Liver (tissue), 3 donors: ENCODE results near the gene AKAP13.

ENCODE experiments used
- CTCF ChIP-seq: fragments of 150-350 bp; IDR thresholded peaks from 2 replicates; pipeline ENCODE4 v1.5.1; 2017; ENCODE audit warnings: improper control_type of control experiment, low read depth, low read length; ENCODE audit not compliant: missing input control
- EGR1 ChIP-seq, 2 donors: IDR thresholded peaks; 2 replicates each; pipeline ENCODE4 v1.6.1; 2016 to 2018; ENCODE audit warnings: antibody characterized with exemption in 2 of 2, low read depth in 2 of 2
- GABPA ChIP-seq, 2 donors: IDR thresholded peaks in 1 of 2; conservative IDR thresholded peaks in 1 of 2; 2 replicates each; pipeline ENCODE4 v1.6.1; 2016; ENCODE audit warnings: antibody characterized with exemption in 2 of 2, mild to moderate bottlenecking in 1 of 2, moderate library complexity in 1 of 2
- MAX ChIP-seq: IDR thresholded peaks from 2 replicates; pipeline ENCODE4 v1.6.1; 2016; ENCODE audit warnings: antibody characterized with exemption
- RAD21 ChIP-seq, 2 donors: IDR thresholded peaks; 2 replicates each; pipeline ENCODE4 v1.6.1; 2016; ENCODE audit warnings: antibody characterized with exemption in 2 of 2, mild to moderate bottlenecking in 2 of 2
- REST ChIP-seq: IDR thresholded peaks from 2 replicates; pipeline ENCODE4 v1.6.1; 2016; ENCODE audit warnings: antibody characterized with exemption, mild to moderate bottlenecking
- TAF1 ChIP-seq: conservative IDR thresholded peaks from 2 replicates; pipeline ENCODE4 v1.6.1; 2016; ENCODE audit warnings: antibody characterized with exemption, mild to moderate bottlenecking
- ZBTB33 ChIP-seq: IDR thresholded peaks from 2 replicates; pipeline ENCODE4 v1.6.1; 2016; ENCODE audit warnings: antibody characterized with exemption
- donor health status: healthy.
- donor health status: healthy.

GRCh38 chr15:85507114-85507513 lies 126.7 kb downstream of the AKAP13 start:
- TF ChIP-seq CTCF (no peak), REST (no peak), RAD21 (IDR thresholded peaks at IDR 0.05) (no peak), MAX (no peak), ZBTB33 (no peak), TAF1 (no peak), EGR1 (IDR thresholded peaks at IDR 0.05; ENCODE audit: low read depth in 2 of 2) (no peak), GABPA (IDR thresholded peaks at IDR 0.05 in 1 of 2, conservative IDR thresholded peaks at IDR 0.05 in 1 of 2) (no peak)
